ENCODE measurements around the gene CNNM1.

Gene CNNM1

GRCh38 chr10:99337901-99338300 is 8.7 kb downstream of the CNNM1 start:
- no peak for DNase-seq (ENCODE audit: low spot score)

- no peak for DNase-seq (ENCODE audit: low spot score)
These were observed 9.9 kb downstream of the CNNM1 start for GRCh38 chr10:99339077-99339476.

- no peak for DNase-seq (ENCODE audit: low spot score)
These were observed 10.4 kb downstream of the CNNM1 start for GRCh38 chr10:99339563-99340047.

GRCh38 chr10:99340650-99341049 is 11.5 kb downstream of the CNNM1 start:
- DNase-seq (ENCODE audit: low spot score), result no peak

- no peak for DNase-seq (ENCODE audit: low spot score)
These were observed 12.1 kb downstream of the CNNM1 start for GRCh38 chr10:99341248-99341647.

- DNase-seq (ENCODE audit: low spot score), result no peak
These were observed 12.8 kb downstream of the CNNM1 start for GRCh38 chr10:99341860-99342490.

- DNase-seq (ENCODE audit: low spot score), result no peak
These were observed 14.1 kb downstream of the CNNM1 start for GRCh38 chr10:99343262-99343661.

GRCh38 chr10:99344715-99345114 is 15.6 kb downstream of the CNNM1 start:
- DNase-seq (ENCODE audit: low spot score), result no peak

GRCh38 chr10:99345350-99345749 is 16.2 kb downstream of the CNNM1 start:
- no peak for DNase-seq (ENCODE audit: low spot score)

- no peak for DNase-seq (ENCODE audit: low spot score)
These were observed 17.1 kb downstream of the CNNM1 start for GRCh38 chr10:99346247-99346646.

GRCh38 chr10:99347672-99348071 is 18.5 kb downstream of the CNNM1 start:
- DNase-seq (ENCODE audit: low spot score), result no peak

GRCh38 chr10:99353182-99353581 is 24.0 kb downstream of the CNNM1 start:
- no peak for DNase-seq (ENCODE audit: low spot score)

- DNase-seq (ENCODE audit: low spot score), result no peak
These were observed 28.5 kb downstream of the CNNM1 start for GRCh38 chr10:99357691-99358090.

GRCh38 chr10:99358101-99358500 is 28.9 kb downstream of the CNNM1 start:
- DNase-seq (ENCODE audit: low spot score), result no peak

- DNase-seq (ENCODE audit: low spot score), result no peak
These were observed 31.8 kb downstream of the CNNM1 start for GRCh38 chr10:99360934-99361333.

- no peak for DNase-seq (ENCODE audit: low spot score)
These were observed 35.0 kb downstream of the CNNM1 start for GRCh38 chr10:99364125-99364524.

- no peak for DNase-seq (ENCODE audit: low spot score)
These were observed 36.2 kb downstream of the CNNM1 start for GRCh38 chr10:99365311-99365710.

- DNase-seq (ENCODE audit: low spot score), result no peak
These were observed 36.6 kb downstream of the CNNM1 start for GRCh38 chr10:99365736-99366135.

GRCh38 chr10:99366666-99367065 is 37.5 kb downstream of the CNNM1 start:
- no peak for DNase-seq (ENCODE audit: low spot score)

GRCh38 chr10:99368646-99369045 is 39.5 kb downstream of the CNNM1 start:
- DNase-seq (ENCODE audit: low spot score), result no peak

- no peak for DNase-seq (ENCODE audit: low spot score)
These were observed 40.0 kb downstream of the CNNM1 start for GRCh38 chr10:99369126-99369525.

GRCh38 chr10:99369551-99369950 is 40.4 kb downstream of the CNNM1 start:
- DNase-seq (ENCODE audit: low spot score), result no peak

GRCh38 chr10:99370993-99371392 is 41.8 kb downstream of the CNNM1 start:
- DNase-seq (ENCODE audit: low spot score), result no peak

GRCh38 chr10:99372546-99373271 is 43.6 kb downstream of the CNNM1 start:
- no peak for DNase-seq (ENCODE audit: low spot score)

Measured in CD4-positive, alpha-beta T cell treated with Interleukin-15 for 4 hours (primary cell).